Measurements from ENCODE around the gene CUEDC1.

CUEDC1 gene

GRCh38 chr17:57875290-57876022 is 79.8 kb downstream of the CUEDC1 start:
- DNase-seq (ENCODE audit: low read depth), result peak; percentile 94

DNA sequence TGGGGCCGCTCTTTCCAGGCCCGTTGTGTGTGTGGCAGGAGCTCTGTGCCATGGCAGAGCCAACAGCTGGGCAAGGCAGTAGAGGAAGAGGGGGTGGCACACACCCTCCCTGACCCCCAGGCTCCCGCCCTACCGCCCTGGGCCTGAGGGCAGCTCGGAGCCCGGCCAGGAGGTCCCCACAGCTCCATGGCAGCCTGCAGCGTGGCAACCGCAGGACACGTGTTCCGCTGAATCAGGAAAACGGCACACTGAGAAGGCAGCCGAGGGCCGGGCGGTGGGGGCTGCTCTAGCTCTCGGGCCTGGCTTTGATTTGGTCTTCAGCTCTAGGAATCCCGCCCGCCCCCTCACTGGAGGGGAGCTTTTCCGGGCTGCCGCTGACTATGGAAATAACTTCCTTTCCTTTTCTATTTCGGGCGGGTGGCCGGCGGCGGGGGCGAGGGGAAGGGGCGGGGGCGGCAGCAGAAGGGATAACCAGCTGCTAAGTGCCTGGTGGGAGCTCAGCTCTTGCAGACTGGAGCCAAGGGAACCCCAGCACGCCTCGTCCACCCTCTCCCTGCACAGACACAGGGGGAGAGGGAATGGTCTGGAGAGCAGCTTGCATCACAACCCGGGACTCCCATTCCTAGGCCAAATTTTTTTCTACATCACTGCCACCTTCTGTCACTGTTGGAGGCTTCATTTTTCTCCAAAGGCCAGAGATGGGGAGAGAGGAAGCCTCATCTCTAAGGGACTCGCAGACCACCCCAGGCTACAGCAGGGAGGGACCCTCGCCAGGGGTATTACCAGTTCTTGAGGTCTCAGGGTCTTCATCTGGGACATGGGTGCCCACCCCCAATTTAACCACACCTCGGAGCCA is 80.5 kb downstream of the CUEDC1 start:
- peak; percentile 89 for DNase-seq (ENCODE audit: low read depth)

DNA sequence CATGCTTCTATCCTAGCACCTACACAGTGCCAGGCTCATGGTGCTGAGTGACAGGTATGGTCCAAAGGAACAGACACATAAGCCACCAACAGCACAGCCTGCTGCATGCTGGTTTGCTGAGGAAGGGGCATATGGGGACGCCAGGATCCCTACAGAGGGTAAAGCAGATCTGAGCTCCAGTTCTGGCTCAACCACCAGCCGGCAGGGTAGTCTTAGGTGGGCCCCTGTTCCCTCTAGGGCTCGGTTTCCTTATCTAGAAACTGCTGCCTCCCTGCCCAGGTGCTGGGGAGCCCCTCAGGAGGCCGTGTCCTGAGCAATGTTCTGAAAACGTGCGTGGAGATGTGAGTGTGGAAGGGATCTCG is 81.2 kb downstream of the CUEDC1 start:
- no peak for DNase-seq (ENCODE audit: low read depth)

GRCh38 chr17:57873261-57874057 is 81.8 kb downstream of the CUEDC1 start:
- no peak for DNase-seq (ENCODE audit: low read depth)

DNA sequence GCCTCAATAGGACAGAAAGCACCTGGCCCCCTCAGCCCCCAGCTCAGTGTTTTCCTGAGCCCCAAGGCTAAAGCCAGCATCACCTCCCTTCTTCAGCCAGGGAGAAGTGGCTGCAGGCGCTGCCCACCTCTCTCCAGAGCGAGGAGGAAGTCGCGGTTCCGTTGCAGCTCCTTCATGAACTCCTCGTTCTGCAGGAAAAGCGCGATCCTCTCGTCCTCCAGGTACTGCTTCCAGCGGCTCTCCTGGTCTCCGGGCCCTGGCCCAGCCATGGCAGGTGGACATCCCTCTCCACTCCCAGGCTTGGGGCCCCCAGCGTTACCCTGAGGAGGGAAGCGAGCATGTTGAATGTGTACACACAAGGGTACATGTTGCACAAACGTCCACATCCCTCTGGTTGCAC is 82.7 kb downstream of the CUEDC1 start:
- no peak for DNase-seq (ENCODE audit: low read depth)

- no peak for DNase-seq (ENCODE audit: low read depth)
These were observed 83.3 kb downstream of the CUEDC1 start for GRCh38 chr17:57871863-57872262.

- no peak for DNase-seq (ENCODE audit: low read depth)
These were observed 84.1 kb downstream of the CUEDC1 start for GRCh38 chr17:57871155-57871554.

DNA sequence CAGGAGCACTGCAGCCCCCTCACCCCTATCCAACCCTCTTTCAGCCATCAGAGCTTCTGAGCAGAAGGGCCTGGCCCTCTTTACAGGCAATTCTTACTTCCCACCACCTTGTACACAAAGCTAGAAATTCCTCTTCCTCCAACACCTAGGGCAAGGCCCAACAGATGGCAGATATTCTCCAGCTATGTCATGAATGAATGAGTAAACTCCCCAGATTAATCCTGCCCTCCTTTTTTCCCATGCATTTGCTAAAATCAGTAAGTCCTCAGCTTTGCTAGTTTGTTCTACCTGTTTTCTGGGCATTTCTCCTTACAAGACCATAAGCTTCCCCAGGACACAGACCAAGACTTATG is 85.0 kb downstream of the CUEDC1 start:
- no peak for DNase-seq (ENCODE audit: low read depth)

GRCh38 chr17:57869617-57870282 is 85.5 kb downstream of the CUEDC1 start:
- peak; percentile 74 for DNase-seq (ENCODE audit: low read depth)

DNA sequence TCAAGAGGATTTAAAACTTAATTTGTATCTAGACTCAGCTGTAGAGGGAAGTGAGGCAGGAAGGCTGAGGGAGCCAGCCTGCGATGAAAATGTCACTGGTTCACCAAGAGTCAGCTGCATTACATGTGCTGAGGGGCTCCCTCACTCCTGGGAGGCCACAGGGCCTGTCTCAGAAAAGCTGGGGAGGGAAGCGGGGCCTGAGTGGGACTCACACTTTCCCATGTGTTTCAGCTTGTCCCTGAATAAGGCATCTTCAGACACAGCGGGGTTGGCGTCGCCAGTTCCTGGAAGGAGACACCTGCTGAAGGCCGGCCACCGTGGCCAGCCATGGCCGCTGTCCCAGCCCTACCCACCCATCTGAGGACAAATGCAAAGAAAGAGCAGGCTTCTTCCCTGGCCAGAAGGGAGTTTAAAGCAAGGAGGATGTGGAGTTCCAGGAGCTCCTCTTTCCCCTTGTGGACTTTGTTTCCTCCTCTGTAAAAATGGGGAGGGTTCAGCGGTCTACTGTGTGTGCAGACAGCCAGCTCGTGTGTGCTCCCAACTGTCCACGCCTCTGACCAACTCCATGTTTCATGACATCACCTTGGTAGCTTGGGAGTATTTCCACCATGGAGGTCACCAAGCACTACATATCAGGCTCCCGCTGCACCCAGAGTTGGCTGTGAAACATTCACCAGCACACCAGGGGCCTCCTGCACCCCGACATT is 86.1 kb downstream of the CUEDC1 start:
- DNase-seq (ENCODE audit: low read depth), result no peak

- DNase-seq (ENCODE audit: low read depth), result peak; percentile 84
These were observed 87.0 kb downstream of the CUEDC1 start for GRCh38 chr17:57868007-57868909.

DNA sequence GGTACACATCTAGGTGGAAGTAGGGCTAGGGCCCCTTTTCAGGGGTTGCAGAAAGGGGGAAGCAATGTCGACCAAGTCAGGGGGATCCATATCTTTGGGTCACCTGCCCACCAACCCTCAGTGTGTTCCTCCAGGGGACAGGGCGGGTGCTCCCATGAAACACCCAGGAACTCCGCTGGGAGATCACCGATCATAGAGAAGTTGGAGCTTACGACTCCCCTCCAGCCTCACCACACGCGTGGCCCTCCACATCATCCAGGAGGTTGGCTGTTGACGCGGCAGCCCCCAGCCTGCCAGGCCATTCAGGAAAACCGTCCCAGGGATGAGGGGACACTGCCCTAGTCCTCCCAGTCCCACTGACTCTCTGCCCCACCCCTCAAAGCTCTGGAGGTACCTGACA is 88.1 kb downstream of the CUEDC1 start:
- DNase-seq (ENCODE audit: low read depth), result no peak

- DNase-seq (ENCODE audit: low read depth), result no peak
These were observed 88.5 kb downstream of the CUEDC1 start for GRCh38 chr17:57866723-57867122.

DNA sequence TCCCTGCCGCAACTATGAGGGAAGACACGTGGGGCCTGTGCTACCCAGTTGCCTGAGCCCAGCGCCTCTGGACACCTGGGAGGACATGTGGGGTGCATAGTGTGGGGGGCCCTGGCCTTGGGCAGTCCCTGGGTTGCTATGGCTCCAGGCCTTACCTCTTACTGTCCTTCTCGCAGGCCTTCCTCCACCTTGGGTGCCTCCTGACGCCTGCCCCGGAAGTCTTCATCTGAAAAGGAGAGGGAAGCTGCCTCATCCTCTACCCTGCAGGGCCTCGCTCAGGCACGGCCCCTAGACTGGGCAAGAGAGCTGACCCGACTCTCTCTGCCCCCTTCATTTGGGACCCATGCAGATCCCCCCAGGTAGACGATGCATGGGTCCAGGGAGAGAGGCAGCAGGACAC is 88.9 kb downstream of the CUEDC1 start:
- DNase-seq (ENCODE audit: low read depth), result no peak

DNA sequence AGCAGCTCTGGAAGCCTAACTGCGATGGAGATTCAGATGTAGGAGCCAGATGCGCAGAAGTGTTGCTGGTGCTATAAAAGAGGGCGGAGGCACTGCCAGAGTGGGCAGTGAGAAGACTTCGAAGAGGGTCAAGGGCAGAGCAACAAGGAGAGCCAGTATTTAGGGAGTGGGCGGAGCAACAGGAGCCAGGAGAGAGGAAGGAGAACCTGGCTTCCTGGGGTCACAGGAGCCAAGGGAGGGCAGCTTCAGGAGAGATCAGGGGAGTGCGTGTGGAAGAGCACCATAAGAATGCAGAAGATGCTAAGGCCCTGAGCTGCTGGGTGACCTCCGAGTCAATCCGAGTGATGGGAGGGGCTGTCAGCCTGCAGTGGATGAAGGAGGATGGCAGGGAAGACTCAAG is 90.9 kb downstream of the CUEDC1 start:
- DNase-seq (ENCODE audit: low read depth), result no peak

DNA sequence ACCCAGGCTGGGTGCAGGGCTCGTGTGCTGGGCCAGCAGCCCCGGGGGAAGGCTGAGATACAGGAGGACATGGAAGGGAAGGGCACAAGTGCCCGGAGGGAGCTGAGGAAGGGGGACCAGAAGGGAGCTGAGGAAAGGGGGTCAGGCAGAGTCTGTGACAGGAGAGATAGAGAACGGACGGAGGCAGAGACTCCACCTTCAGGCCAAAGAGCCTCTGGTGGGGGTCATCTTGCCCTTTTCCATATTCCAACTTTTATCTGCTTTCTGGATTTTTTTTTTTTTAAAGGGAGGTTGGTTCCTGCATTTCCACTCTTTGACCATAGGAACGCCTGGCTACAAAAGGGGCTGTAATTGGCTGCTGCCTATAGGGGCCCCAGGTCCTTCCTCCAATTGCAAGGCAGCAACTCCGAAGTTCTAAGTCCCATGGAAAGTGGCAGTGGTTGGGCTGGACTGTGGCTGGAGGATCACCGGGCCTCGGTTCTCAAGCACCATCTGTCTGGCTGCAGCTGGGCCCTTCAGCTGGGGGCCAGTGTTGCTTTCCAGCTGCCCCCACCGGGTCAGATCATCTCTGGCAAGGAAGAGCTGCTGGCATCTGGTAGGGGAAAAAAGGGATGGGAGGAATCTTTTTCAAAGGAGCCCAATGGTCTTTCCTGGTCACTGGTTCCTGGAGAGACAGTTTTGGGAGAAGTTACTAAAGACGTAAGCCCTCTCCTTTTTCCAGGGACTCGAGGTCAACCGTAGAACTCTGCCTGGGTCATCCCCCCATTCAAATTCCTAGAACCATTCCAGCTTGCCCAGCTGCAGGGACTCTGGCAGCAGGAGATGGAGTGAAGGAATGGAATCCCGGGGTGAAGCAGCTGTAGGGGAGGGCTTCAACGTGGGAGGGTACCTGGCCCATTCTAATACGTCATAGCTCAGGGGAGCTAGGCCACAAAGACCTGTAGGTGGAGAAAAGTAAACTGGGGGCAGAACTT is 92.2 kb downstream of the CUEDC1 start:
- no peak for DNase-seq (ENCODE audit: low read depth)

DNA sequence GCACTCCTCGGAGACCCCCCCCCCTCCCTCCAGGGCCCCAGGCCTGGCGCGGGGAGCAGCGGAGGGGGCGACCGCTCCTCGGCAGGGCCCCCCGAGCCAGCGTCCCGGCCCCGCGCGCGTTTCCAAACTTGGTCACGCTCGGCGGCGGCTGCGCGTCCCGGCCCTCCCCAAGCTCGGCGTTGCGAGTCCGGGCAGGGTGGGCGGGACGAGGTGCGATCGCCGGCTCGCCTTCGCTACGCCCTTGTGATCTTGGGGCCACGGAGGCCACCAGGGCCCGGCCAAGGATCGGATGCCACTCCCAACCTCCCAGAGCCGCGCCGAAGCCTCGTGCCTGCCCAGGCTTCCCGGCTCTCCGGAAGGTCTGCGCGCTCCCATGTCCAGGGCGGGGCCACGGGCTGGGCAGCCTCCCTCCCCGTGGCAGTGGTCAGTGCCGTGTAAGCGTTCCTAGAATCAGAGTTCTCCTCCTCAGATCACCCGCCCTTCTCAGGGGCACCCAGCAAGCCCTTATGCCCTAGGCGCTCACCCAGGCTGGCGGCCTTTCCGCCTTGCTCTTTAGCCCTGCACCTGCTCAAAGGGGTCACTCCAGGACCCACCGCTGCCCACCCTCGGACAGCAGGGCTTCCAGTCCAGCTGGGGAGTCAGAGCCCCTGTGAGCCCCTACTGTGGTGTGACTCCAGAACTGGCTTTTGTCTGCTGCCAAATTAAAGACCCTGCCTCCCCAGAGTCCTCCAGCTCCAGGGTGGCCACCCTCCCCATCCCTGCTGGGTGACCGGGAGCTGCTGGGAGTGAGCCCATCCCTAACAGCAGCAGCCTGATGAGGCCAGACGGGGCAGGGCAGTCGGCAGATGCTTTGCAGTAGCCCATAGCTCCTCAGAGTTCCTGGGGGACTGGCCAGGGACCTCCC is 93.2 kb downstream of the CUEDC1 start:
- DNase-seq (ENCODE audit: low read depth), result no peak
